Glutamatergic neuron (in vitro differentiated cells): ENCODE measurements around the gene FAAH. TPM values are rescaled to one million over a fixed set of nuclear protein-coding genes. Genes with fewer than 3 reads are reported as not detected.

Source experiments
- DNase-seq: peaks from one replicate; pipeline ENCODE4 v3.0.0; 2022
- H3K27ac Mint-ChIP-seq: one replicate; pipeline ENCODE4 v1.8.0; 2020; ENCODE audit warnings: mild to moderate bottlenecking, mixed read lengths, inconsistent platforms; ENCODE audit not compliant: unreplicated experiment
- H3K27me3 Mint-ChIP-seq: one replicate; pipeline ENCODE4 v1.8.0; 2020; ENCODE audit warnings: mild to moderate bottlenecking, moderate library complexity, mixed read lengths, inconsistent platforms; ENCODE audit not compliant: unreplicated experiment
- H3K36me3 Mint-ChIP-seq: one replicate; pipeline ENCODE4 v1.8.0; 2020; ENCODE audit warnings: mild to moderate bottlenecking, mixed read lengths, inconsistent platforms; ENCODE audit not compliant: unreplicated experiment
- H3K4me1 Mint-ChIP-seq: one replicate; pipeline ENCODE4 v1.8.0; 2020; ENCODE audit warnings: mild to moderate bottlenecking, low read depth, mixed read lengths, inconsistent platforms; ENCODE audit not compliant: unreplicated experiment
- H3K4me3 Mint-ChIP-seq: one replicate; pipeline ENCODE4 v1.8.0; 2020; ENCODE audit warnings: mild to moderate bottlenecking, mixed read lengths, inconsistent platforms; ENCODE audit not compliant: unreplicated experiment
- H3K9me3 Mint-ChIP-seq: one replicate; pipeline ENCODE4 v1.8.0; 2020; ENCODE audit warnings: mild to moderate bottlenecking, moderate library complexity, mixed read lengths, inconsistent platforms; ENCODE audit not compliant: unreplicated experiment
- total RNA-seq: library from RNA; stranded (reverse); fragmentation: NEBNext Ultra II Directional; extraction: Animal tissue kit (Norgen Biotek cat#: 25700); gene quantifications from one replicate; pipeline ENCODE4 v1.2.1, GENCODE V29; 2021; ENCODE audit not compliant: unreplicated experiment
- TF ChIP-seq, protein P1 (sequence below): fragments of 200-600 bp; sonication (generic); IDR thresholded peaks from one replicate; pipeline ENCODE4 v1.5.0; 2021; ENCODE audit not compliant: partially characterized antibody, unreplicated experiment

Gene FAAH
- total RNA-seq, 1 donor from 2014 or later: 1.7 TPM

DNA sequence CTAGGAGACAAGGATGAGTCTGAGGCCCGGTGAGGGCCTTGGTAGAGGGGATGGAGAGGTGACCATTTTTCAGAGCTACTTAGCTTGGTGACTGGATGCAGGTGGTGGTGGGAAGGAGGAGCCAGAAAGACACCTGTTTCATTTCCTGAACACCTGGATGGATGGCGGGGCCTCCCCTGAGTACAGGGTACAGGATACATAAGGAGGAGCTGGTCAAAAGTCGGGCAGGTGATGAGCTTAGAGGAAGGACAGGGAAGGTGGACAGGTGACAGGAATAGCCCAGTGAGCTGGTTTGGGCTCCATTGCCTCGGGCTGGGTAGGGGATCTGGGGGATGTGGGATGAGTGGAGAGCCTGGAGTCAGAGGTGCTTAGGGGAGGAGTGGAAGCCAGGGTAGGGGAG is 6.3 kb downstream of the FAAH start:
- no peaks in the 10 kb centered on the region for H3K4me1 Mint-ChIP-seq
- no peaks in the 10 kb centered on the region for H3K9me3 Mint-ChIP-seq
- no peak for DNase-seq
- no peak overlapping the region for H3K27ac Mint-ChIP-seq
- no peak overlapping the region for H3K4me3 Mint-ChIP-seq
- H3K27me3 Mint-ChIP-seq: peaks cover 12% of the 10 kb centered on the region
- TF ChIP-seq, protein P1, sequence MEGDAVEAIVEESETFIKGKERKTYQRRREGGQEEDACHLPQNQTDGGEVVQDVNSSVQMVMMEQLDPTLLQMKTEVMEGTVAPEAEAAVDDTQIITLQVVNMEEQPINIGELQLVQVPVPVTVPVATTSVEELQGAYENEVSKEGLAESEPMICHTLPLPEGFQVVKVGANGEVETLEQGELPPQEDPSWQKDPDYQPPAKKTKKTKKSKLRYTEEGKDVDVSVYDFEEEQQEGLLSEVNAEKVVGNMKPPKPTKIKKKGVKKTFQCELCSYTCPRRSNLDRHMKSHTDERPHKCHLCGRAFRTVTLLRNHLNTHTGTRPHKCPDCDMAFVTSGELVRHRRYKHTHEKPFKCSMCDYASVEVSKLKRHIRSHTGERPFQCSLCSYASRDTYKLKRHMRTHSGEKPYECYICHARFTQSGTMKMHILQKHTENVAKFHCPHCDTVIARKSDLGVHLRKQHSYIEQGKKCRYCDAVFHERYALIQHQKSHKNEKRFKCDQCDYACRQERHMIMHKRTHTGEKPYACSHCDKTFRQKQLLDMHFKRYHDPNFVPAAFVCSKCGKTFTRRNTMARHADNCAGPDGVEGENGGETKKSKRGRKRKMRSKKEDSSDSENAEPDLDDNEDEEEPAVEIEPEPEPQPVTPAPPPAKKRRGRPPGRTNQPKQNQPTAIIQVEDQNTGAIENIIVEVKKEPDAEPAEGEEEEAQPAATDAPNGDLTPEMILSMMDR: no peak
- no peaks in the 10 kb centered on the region for H3K36me3 Mint-ChIP-seq

DNA sequence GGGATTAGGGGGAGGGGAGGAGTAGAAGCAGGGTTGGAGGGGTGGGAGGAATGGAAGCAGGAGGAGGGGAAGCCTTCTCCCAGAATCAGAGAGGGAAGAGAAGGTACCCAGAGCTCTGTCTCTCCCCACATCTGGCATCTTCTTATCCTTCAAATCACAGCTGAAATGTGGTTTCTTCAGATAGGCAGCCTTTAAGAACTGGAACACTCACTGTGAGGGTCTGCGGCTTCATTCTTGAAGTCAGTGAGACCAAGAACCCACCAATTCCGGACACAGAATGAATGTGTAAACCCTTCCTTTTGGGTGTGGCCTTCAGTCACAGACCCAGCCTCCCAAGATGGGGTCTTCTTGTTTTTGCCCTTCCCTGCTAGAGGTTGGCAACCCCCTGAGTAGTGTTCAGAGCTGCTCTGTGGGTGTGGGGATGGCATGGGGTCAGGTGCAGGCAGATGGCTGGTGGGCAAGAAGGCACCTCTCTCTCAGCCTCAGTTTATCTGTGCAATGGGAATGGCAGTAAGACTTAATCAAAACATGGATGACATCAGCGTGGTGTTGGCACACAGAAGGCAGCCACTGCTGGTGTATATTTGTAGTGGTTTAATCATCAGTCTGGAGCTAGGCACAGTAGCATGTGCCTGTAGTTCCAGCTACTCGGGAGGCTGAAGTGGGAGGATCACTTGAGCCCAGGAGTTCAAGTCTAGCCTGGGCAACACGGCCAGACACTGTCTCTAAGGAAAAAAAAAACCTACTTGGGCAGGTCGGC is 7.2 kb downstream of the FAAH start:
- H3K36me3 Mint-ChIP-seq: no peaks in the 10 kb centered on the region
- H3K9me3 Mint-ChIP-seq: no peaks in the 10 kb centered on the region
- H3K4me3 Mint-ChIP-seq: no peak overlapping the region
- H3K27me3 Mint-ChIP-seq: peaks cover 5% of the 10 kb centered on the region
- TF ChIP-seq, protein P1: no peak
- no peaks in the 10 kb centered on the region for H3K4me1 Mint-ChIP-seq
- H3K27ac Mint-ChIP-seq: no peak overlapping the region
- DNase-seq: no peak

DNA sequence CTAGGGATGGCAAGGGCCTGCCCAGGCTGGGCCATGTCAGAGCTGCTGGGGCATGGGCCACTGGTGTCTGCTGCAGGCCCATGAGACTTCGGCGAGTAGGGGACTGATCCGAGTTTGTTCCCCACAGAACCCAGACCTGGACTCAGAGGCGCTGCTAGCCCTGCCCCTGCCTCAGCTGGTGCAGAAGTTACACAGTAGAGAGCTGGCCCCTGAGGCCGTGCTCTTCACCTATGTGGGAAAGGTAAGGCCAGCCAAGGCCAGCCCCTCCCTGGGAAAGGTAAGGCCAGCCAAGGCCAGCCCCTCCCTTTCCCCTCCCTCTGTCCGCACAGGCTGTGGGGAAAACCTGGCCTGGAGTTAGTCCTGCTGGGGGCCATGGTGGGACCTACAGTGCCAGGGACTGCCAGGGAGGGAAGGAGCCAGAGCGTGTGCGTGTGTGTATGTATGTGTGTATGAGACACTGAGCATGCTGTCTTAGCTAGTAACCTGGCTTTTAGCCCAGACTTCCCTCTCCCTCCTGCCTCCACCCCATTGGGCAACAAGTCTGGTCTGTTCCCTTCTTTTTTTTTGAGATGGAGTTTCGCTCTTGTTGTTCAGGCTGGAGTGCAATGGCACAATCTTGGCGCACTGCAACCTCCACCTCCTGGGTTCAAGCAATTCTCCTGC is 8.0 kb downstream of the FAAH start:
- TF ChIP-seq, protein P1: no peak
- Mint-ChIP-seq H3K27me3 (peaks cover 5% of the 10 kb centered on the region), H3K36me3 (no peaks in the 10 kb centered on the region), H3K4me1 (peaks cover under 1% of the 10 kb centered on the region), H3K27ac (no peak overlapping the region), H3K9me3 (no peaks in the 10 kb centered on the region), H3K4me3 (no peak overlapping the region)
- no peak for DNase-seq

DNA sequence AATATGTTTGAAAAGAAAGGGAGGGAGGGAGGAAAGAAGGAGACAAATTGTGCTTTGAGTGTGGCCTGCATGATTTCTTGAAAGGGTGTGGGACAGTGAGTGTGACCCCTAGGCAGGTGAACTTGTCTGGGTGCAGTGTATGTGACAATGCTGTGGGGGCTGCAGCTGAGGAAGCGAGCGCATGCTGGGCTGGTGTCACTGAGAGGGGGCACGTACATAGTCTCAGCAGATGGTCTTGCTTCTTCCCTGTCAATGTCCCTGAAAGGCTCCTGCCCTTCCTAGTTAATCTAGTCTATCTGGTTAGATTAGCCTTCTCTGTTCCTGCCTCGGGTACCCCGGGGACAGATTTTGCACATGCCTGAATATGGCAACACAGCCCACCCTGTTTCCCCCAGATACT is 9.8 kb downstream of the FAAH start:
- no peaks in the 10 kb centered on the region for H3K9me3 Mint-ChIP-seq
- no peak for DNase-seq
- peaks cover 2% of the 10 kb centered on the region for H3K4me1 Mint-ChIP-seq

More for the DNA sequence above, 9.8 kb downstream of the FAAH start:
- TF ChIP-seq, protein P1: no peak
- Mint-ChIP-seq H3K27me3 (peaks cover 9% of the 10 kb centered on the region), H3K27ac (no peak overlapping the region), H3K4me3 (no peak overlapping the region), H3K36me3 (no peaks in the 10 kb centered on the region)
